IMR-90 (cell line): ENCODE measurements around the gene MARCHF3. TPM values are rescaled to one million over a fixed set of nuclear protein-coding genes. Genes with fewer than 3 reads are reported as not detected.

Source experiments
- ATAC-seq: fragments of 200-7000 bp; cut with Tn5 transposase; 2 replicates; pipeline ENCODE4 v1.9.1; 2020; ENCODE audit warnings: low read depth, mild to moderate bottlenecking, moderate library complexity
- BruUV-seq: library from RNA; stranded (reverse); fragments of 400-500 nt; replicated peaks from 2 replicates; lab custom pipeline; 2021; lab: Mats Ljungman, UMichigan
- CTCF ChIA-PET: fragments of 300-600 bp; formaldehyde crosslinking; extraction: SDS; loops from one replicate; lab custom pipeline; 2021; ENCODE audit warnings: antibody characterized with exemption; lab: Yijun Ruan, JAX
- POLR2A ChIA-PET: fragments of 300-600 bp; sonication (Branson Sonifier 250); formaldehyde crosslinking; loops from one replicate; lab custom pipeline; 2022; ENCODE audit warnings: antibody characterized with exemption; ENCODE audit not compliant: unreplicated experiment; lab: Charles Lee
- DNase-seq: peaks from one replicate; pipeline ENCODE4 v3.0.0; 2013
- H2AFZ ChIP-seq: replicated peaks from 2 replicates; pipeline ENCODE3; 2013; ENCODE audit warnings: low read length, mild to moderate bottlenecking; ENCODE audit not compliant: poor library complexity
- H2AK5ac ChIP-seq: 2 replicates; pipeline ENCODE4 v1.6.1; 2013; ENCODE audit warnings: low read depth, low read length, inconsistent platforms
- H2AK9ac ChIP-seq: replicated peaks from 2 replicates; pipeline ENCODE3; 2013; ENCODE audit warnings: mild to moderate bottlenecking, low read depth, low read length, moderate library complexity; ENCODE audit not compliant: poor library complexity
- H2BK120ac ChIP-seq: 2 replicates; pipeline ENCODE4 v1.6.1; 2013; ENCODE audit warnings: low read depth, low read length, inconsistent platforms
- H2BK15ac ChIP-seq: 3 replicates; pipeline ENCODE4 v1.6.1; 2013; ENCODE audit warnings: low read depth, low read length, inconsistent platforms
- H2BK20ac ChIP-seq: 2 replicates; pipeline ENCODE4 v1.6.1; 2013; ENCODE audit warnings: low read depth, mild to moderate bottlenecking, inconsistent platforms, low read length, moderate library complexity
- H2BK5ac ChIP-seq: 2 replicates; pipeline ENCODE4 v1.6.1; 2013; ENCODE audit warnings: mild to moderate bottlenecking, low read depth, low read length, inconsistent platforms; ENCODE audit not compliant: poor library complexity, severe bottlenecking
- H3K14ac ChIP-seq: replicated peaks from 2 replicates; pipeline ENCODE4 v1.6.1; 2013; ENCODE audit warnings: low read depth, low read length, inconsistent platforms
- H3K18ac ChIP-seq: 2 replicates; pipeline ENCODE4 v1.6.1; 2013; ENCODE audit warnings: low read depth, low read length, control low read depth
- H3K23ac ChIP-seq: 2 replicates; pipeline ENCODE4 v1.6.1; 2013; ENCODE audit warnings: low read depth, low read length, inconsistent platforms
- H3K27ac ChIP-seq: 2 replicates; pipeline ENCODE4 v1.5.1; 2013; ENCODE audit warnings: mild to moderate bottlenecking, control low read depth, low read length; ENCODE audit not compliant: insufficient read depth
- H3K27me3 ChIP-seq: 2 replicates; pipeline ENCODE4 v1.6.1; 2013; ENCODE audit warnings: low read length; ENCODE audit not compliant: control insufficient read depth, insufficient read depth
- H3K36me3 ChIP-seq: 2 replicates; pipeline ENCODE4 v1.6.1; 2013; ENCODE audit warnings: low read length, mixed read lengths; ENCODE audit not compliant: control insufficient read depth, insufficient read depth
- H3K4ac ChIP-seq: 2 replicates; pipeline ENCODE4 v1.6.1; 2013; ENCODE audit warnings: low read depth, low read length, inconsistent platforms
- H3K4me1 ChIP-seq: 2 replicates; pipeline ENCODE4 v1.6.1; 2013; ENCODE audit warnings: low read length, mixed read lengths; ENCODE audit not compliant: control insufficient read depth, insufficient read depth
- H3K4me2 ChIP-seq: 2 replicates; pipeline ENCODE4 v1.6.1; 2013; ENCODE audit warnings: low read depth, mild to moderate bottlenecking, control low read depth, low read length, moderate library complexity
- H3K4me3 ChIP-seq: 2 replicates; pipeline ENCODE4 v1.5.1; 2013; ENCODE audit warnings: low read depth, mild to moderate bottlenecking, control low read depth, low read length, moderate library complexity; ENCODE audit not compliant: insufficient read depth
- H3K56ac ChIP-seq: 2 replicates; pipeline ENCODE4 v1.6.1; 2013; ENCODE audit warnings: low read length, inconsistent platforms; ENCODE audit not compliant: insufficient read depth; ENCODE audit errors: extremely low read depth
- H3K79me1 ChIP-seq, 2 experiments: 2 replicates each; pipeline ENCODE4 v1.6.1; 2013; ENCODE audit warnings: low read length in 2 of 2, inconsistent platforms in 1 of 2, low read depth in 1 of 2
- H3K9ac ChIP-seq: 2 replicates; pipeline ENCODE4 v1.6.1; 2013; ENCODE audit warnings: low read depth, low read length, control low read depth
- H3K9me1 ChIP-seq: 2 replicates; pipeline ENCODE4 v1.6.1; 2013; ENCODE audit warnings: low read length, inconsistent platforms; ENCODE audit not compliant: insufficient read depth
- H3K9me3 ChIP-seq: 2 replicates; pipeline ENCODE4 v1.6.1; 2013; ENCODE audit warnings: low read length; ENCODE audit not compliant: control insufficient read depth, insufficient read depth
- H4K20me1 ChIP-seq: 2 replicates; pipeline ENCODE4 v1.6.1; 2013; ENCODE audit warnings: low read length, inconsistent platforms; ENCODE audit not compliant: insufficient read depth
- H4K5ac ChIP-seq: 2 replicates; pipeline ENCODE4 v1.6.1; 2013; ENCODE audit warnings: mild to moderate bottlenecking, low read depth, low read length, control low read depth
- H4K8ac ChIP-seq, 2 experiments: 2 replicates each; pipeline ENCODE4 v1.6.1; 2013; ENCODE audit warnings: low read depth in 2 of 2, low read length in 2 of 2, control low read depth in 1 of 2, inconsistent platforms in 1 of 2
- H4K91ac ChIP-seq: 2 replicates; pipeline ENCODE4 v1.6.1; 2013; ENCODE audit warnings: low read depth, low read length, inconsistent platforms; ENCODE audit not compliant: insufficient read depth
- RCOR1 ChIP-seq: IDR thresholded peaks from 2 replicates; pipeline ENCODE4 v1.6.1; 2012; ENCODE audit warnings: mild to moderate bottlenecking, low read length, improper control_type of control experiment; ENCODE audit not compliant: insufficient replicate concordance
- SMC3 ChIP-seq: fragments of 150-350 bp; IDR thresholded peaks from 2 replicates; pipeline ENCODE4 v1.6.1; 2016; ENCODE audit warnings: low read depth, mild to moderate bottlenecking, antibody characterized with exemption, low read length, moderate library complexity
- WGBS, 2 experiments: methylation state at CpG; one replicate each; pipeline versions ENCODE4 v1.1.5 to v1.1.7; 2013; ENCODE audit warnings: missing lambda C conversion rate in 2 of 2; ENCODE audit not compliant: insufficient read length in 1 of 2; ENCODE audit errors: extremely low coverage in 2 of 2; 5-methylcytosine and 5-hydroxymethylcytosine counted together
- dilution Hi-C: fragments of 300-500 bp; cut with HindIII; formaldehyde crosslinking; loops from one replicate; pipeline ENCODE4 v1.14.3; 2018; ENCODE audit warnings: low sequenced_read_pairs; ENCODE audit not compliant: unreplicated experiment
- in situ Hi-C: fragments of 300-500 bp; cut with MboI; formaldehyde crosslinking; loops from 3 replicates; pipeline ENCODE4 v1.14.3; 2019; ENCODE audit warnings: low sequenced_read_pairs, inconsistent platforms, mixed read lengths
- intact Hi-C: fragments of 100-400 bp; cut with micrococcal nuclease; formaldehyde crosslinking; loops from 2 replicates; pipeline ENCODE4 v1.10.0; 2022
- polyA plus RNA-seq, 3 experiments: library from polyadenylated mRNA; depleted of rRNA; stranded (reverse); fragments of >200 nt; gene quantifications; 2 replicates each; pipeline ENCODE4 v1.2.3, GENCODE V29; 2012; ENCODE audit warnings: low replicate concordance in 1 of 3
- total RNA-seq: library from RNA; depleted of rRNA; stranded (reverse); fragments of >200 nt; gene quantifications from 2 replicates; pipeline ENCODE4 v1.2.3, GENCODE V29; 2012
- TF ChIP-seq, protein P1 (sequence below): conservative IDR thresholded peaks from 2 replicates; pipeline ENCODE4 v1.5.1; 2012; ENCODE audit warnings: mild to moderate bottlenecking, low read depth, low read length, improper control_type of control experiment

The MARCHF3 gene
- total and polyA plus RNA-seq, 2 of the 4 experiments (the other 2 are of a cell fraction), result 11.2 to 18.8 TPM

DNA sequence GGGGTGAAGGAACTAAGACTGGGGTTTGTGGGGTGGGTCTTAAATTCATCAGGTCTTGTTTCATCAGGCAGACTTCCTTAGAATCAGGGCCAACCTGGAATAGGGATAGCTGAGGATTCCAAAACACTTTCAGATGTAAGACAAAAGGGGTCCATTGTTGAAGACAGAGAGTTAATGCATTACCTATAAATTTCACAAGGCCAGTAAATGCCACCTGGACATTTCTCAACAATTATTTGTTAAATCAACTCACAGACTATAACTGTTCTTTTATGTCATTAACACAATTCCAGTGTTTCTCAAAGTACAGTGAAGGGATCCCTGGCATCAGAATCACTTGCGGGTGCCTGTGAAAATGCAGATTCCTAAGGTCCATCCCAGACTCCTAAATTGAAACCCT is 2.8 kb downstream of the MARCHF3 start:
- DNase-seq, result no peak
- Histone ChIP-seq H3K9ac (no peak overlapping the region), H4K5ac (no peak overlapping the region), H2BK120ac (no peak overlapping the region), H3K36me3 (no peaks in the 10 kb centered on the region), H2BK20ac (no peak overlapping the region), H3K4me2 (no peak overlapping the region), H3K4me3 (no peak overlapping the region), H2BK5ac (no peak overlapping the region), H3K18ac (no peak overlapping the region), H2AFZ (no peak overlapping the region), H3K9me1 (peaks cover 8% of the 10 kb centered on the region; the same call in 1 of the 2 replicates), H3K79me1 (peaks cover 23 to 27% of the 10 kb centered on the region in 2 experiments; a peak in 3 of 4 replicates), H3K14ac (no peak overlapping the region), H2BK15ac (no peak overlapping the region), H4K8ac (no peak overlapping the region), H3K9me3 (no peaks in the 10 kb centered on the region), H4K20me1 (no peaks in the 10 kb centered on the region), H3K4ac (no peak overlapping the region), H4K91ac (no peak overlapping the region), H3K4me1 (peaks cover 5% of the 10 kb centered on the region), H2AK9ac (peak overlapping the region; percentile 19), H3K27me3 (no peaks in the 10 kb centered on the region), H3K27ac (no peak overlapping the region), H3K23ac (peak overlapping the region; percentile 52; the same call in 1 of the 2 replicates), H2AK5ac (no peak overlapping the region), H3K56ac (no peak overlapping the region)
- TF ChIP-seq, protein P1, sequence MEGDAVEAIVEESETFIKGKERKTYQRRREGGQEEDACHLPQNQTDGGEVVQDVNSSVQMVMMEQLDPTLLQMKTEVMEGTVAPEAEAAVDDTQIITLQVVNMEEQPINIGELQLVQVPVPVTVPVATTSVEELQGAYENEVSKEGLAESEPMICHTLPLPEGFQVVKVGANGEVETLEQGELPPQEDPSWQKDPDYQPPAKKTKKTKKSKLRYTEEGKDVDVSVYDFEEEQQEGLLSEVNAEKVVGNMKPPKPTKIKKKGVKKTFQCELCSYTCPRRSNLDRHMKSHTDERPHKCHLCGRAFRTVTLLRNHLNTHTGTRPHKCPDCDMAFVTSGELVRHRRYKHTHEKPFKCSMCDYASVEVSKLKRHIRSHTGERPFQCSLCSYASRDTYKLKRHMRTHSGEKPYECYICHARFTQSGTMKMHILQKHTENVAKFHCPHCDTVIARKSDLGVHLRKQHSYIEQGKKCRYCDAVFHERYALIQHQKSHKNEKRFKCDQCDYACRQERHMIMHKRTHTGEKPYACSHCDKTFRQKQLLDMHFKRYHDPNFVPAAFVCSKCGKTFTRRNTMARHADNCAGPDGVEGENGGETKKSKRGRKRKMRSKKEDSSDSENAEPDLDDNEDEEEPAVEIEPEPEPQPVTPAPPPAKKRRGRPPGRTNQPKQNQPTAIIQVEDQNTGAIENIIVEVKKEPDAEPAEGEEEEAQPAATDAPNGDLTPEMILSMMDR, result no peak
- no peak for TF ChIP-seq RCOR1
- TF ChIP-seq SMC3, result no peak
- no peak for ATAC-seq
- ChIA-PET CTCF (interaction anchor here (2.1 kb wide), 1 partner anchor 190 kb away, joined by 6 read pairs; no protein-coding TSS in a partner anchor), POLR2A (no interaction called here)
- in situ Hi-C loops, result no loop called here
- intact Hi-C loops, result loop anchor here (2.0 kb wide), 1 partner anchor 15 kb away; no protein-coding TSS in a partner anchor
- no TSS peak for BruUV-seq
- WGBS, 2 experiments, result no CpG with 5 or more reads among the region's 1 CpG
- dilution Hi-C loops, result no loop called here
